ENCODE data around the gene UBR4.

Gene UBR4

GRCh38 chr1:19190468-19190867 lies 19.6 kb downstream of the UBR4 start:
- H3K27me3 ChIP-seq (ENCODE audit: control insufficient read depth, low read length), result no peaks in the 10 kb centered on the region

GRCh38 chr1:19189270-19189669 lies 20.8 kb downstream of the UBR4 start:
- H3K4me1 ChIP-seq (ENCODE audit: control insufficient read depth, low read length), result no peaks in the 10 kb centered on the region

More at GRCh38 chr1:19190468-19190867, 19.6 kb downstream of the UBR4 start:
- no peak overlapping the region for H3K4me3 ChIP-seq (ENCODE audit: low read length)
- no peaks in the 10 kb centered on the region for H3K4me1 ChIP-seq (ENCODE audit: control insufficient read depth, low read length)
- no peak overlapping the region for H3K27ac ChIP-seq (ENCODE audit: low read depth, low read length)
- TF ChIP-seq EZH2phosphoT487 (IDR thresholded peaks at IDR 0.05; ENCODE audit: borderline replicate concordance, low read length) (no peak), CTCF (IDR thresholded peaks at IDR 0.05; ENCODE audit: low read depth, low read length, poor library complexity, severe bottlenecking) (no peak)
- no peak overlapping the region for H3K4me2 ChIP-seq (ENCODE audit: low read length)
- H3F3A ChIP-seq (ENCODE audit: control insufficient read depth, insufficient read depth), result no peaks in the 10 kb centered on the region
- peaks cover 80% of the 10 kb centered on the region for H3K36me3 ChIP-seq (ENCODE audit: control insufficient read depth, low read length)
- H3K79me2 ChIP-seq (ENCODE audit: control insufficient read depth, low read length), result no peaks in the 10 kb centered on the region; the same call in 1 of the 2 replicates
- H3K9me2 ChIP-seq (replicated peaks; ENCODE audit: control insufficient read depth, low read length), result no peaks in the 10 kb centered on the region
- no peaks in the 10 kb centered on the region for H3K9me3 ChIP-seq (ENCODE audit: control insufficient read depth, insufficient read depth, low read length)
- no peaks in the 10 kb centered on the region for H4K20me1 ChIP-seq (ENCODE audit: control insufficient read depth, insufficient read depth, low read depth, low read length)

GRCh38 chr1:19187852-19188251 lies 22.2 kb downstream of the UBR4 start:
- H3K27me3 ChIP-seq (ENCODE audit: control insufficient read depth, low read length), result no peaks in the 10 kb centered on the region
- H3F3A ChIP-seq (ENCODE audit: control insufficient read depth, insufficient read depth), result no peaks in the 10 kb centered on the region
- no peak overlapping the region for H3K27ac ChIP-seq (ENCODE audit: low read depth, low read length)
- no peak overlapping the region for H3K4me2 ChIP-seq (ENCODE audit: low read length)
- H3K9me2 ChIP-seq (replicated peaks; ENCODE audit: control insufficient read depth, low read length), result no peaks in the 10 kb centered on the region
- no peak overlapping the region for H3K4me3 ChIP-seq (ENCODE audit: low read length)
- no peak for TF ChIP-seq EZH2phosphoT487 (IDR thresholded peaks at IDR 0.05; ENCODE audit: borderline replicate concordance, low read length)
- H3K4me1 ChIP-seq (ENCODE audit: control insufficient read depth, low read length), result no peaks in the 10 kb centered on the region
- H3K79me2 ChIP-seq (ENCODE audit: control insufficient read depth, low read length), result no peaks in the 10 kb centered on the region; the same call in 1 of the 2 replicates
- H4K20me1 ChIP-seq (ENCODE audit: control insufficient read depth, insufficient read depth, low read depth, low read length), result no peaks in the 10 kb centered on the region
- H3K9me3 ChIP-seq (ENCODE audit: control insufficient read depth, insufficient read depth, low read length), result no peaks in the 10 kb centered on the region
- H3K36me3 ChIP-seq (ENCODE audit: control insufficient read depth, low read length), result peaks cover 89% of the 10 kb centered on the region

More at GRCh38 chr1:19189270-19189669, 20.8 kb downstream of the UBR4 start:
- Histone ChIP-seq H3K4me2 (ENCODE audit: low read length) (no peak overlapping the region), H4K20me1 (ENCODE audit: control insufficient read depth, insufficient read depth, low read depth, low read length) (no peaks in the 10 kb centered on the region), H3F3A (ENCODE audit: control insufficient read depth, insufficient read depth) (no peaks in the 10 kb centered on the region), H3K27ac (ENCODE audit: low read depth, low read length) (no peak overlapping the region), H3K9me3 (ENCODE audit: control insufficient read depth, insufficient read depth, low read length) (no peaks in the 10 kb centered on the region), H3K9me2 (replicated peaks; ENCODE audit: control insufficient read depth, low read length) (no peaks in the 10 kb centered on the region), H3K36me3 (ENCODE audit: control insufficient read depth, low read length) (peaks cover 88% of the 10 kb centered on the region), H3K79me2 (ENCODE audit: control insufficient read depth, low read length) (no peaks in the 10 kb centered on the region; the same call in 1 of the 2 replicates), H3K4me3 (ENCODE audit: low read length) (no peak overlapping the region), H3K27me3 (ENCODE audit: control insufficient read depth, low read length) (no peaks in the 10 kb centered on the region)
- TF ChIP-seq EZH2phosphoT487 (IDR thresholded peaks at IDR 0.05; ENCODE audit: borderline replicate concordance, low read length), result no peak
- TF ChIP-seq CTCF (IDR thresholded peaks at IDR 0.05; ENCODE audit: low read depth, low read length, poor library complexity, severe bottlenecking), result no peak

- TF ChIP-seq EZH2phosphoT487 (IDR thresholded peaks at IDR 0.05; ENCODE audit: borderline replicate concordance, low read length) (no peak), CTCF (IDR thresholded peaks at IDR 0.05; ENCODE audit: low read depth, low read length, poor library complexity, severe bottlenecking) (no peak)
- Histone ChIP-seq H3K27ac (ENCODE audit: low read depth, low read length) (no peak overlapping the region), H3K27me3 (ENCODE audit: control insufficient read depth, low read length) (no peaks in the 10 kb centered on the region), H3K4me3 (ENCODE audit: low read length) (no peak overlapping the region), H3K9me2 (replicated peaks; ENCODE audit: control insufficient read depth, low read length) (no peaks in the 10 kb centered on the region), H3K36me3 (ENCODE audit: control insufficient read depth, low read length) (peaks cover 87% of the 10 kb centered on the region), H3K9me3 (ENCODE audit: control insufficient read depth, insufficient read depth, low read length) (no peaks in the 10 kb centered on the region), H3K79me2 (ENCODE audit: control insufficient read depth, low read length) (no peaks in the 10 kb centered on the region; the same call in 1 of the 2 replicates), H3K4me2 (ENCODE audit: low read length) (no peak overlapping the region), H4K20me1 (ENCODE audit: control insufficient read depth, insufficient read depth, low read depth, low read length) (no peaks in the 10 kb centered on the region), H3K4me1 (ENCODE audit: control insufficient read depth, low read length) (no peaks in the 10 kb centered on the region), H3F3A (ENCODE audit: control insufficient read depth, insufficient read depth) (no peaks in the 10 kb centered on the region)
These were observed 24.1 kb downstream of the UBR4 start for GRCh38 chr1:19186001-19186400.

All from DOHH2 (cell line).